CD4-positive, alpha-beta T cell treated with Interleukin-15 for 4 hours (primary cell): ENCODE data around the gene PDZD2.

ENCODE experiments used
- DNase-seq: peaks from one replicate; pipeline ENCODE4 v3.0.0-alpha.2; 2020; ENCODE audit warnings: low spot score

PDZD2 gene

DNA sequence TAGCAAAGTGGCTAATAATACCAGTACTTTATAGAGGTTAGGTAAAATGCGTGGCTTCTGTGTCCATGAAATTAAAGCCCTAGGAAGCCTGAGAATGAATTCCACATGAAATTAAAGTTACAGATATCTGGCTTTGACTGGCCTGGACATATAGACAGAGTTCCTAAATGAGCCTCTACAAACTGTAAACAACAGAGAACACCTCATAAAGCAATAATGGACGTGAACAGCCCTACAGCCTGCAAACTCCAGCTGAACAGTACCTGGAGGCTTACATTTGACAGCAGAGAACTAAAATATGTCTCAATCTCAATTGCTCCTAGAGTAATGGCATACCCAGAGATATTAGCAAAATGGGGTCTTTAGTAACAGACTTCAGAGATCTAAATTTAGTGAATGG is 506.4 kb downstream of the PDZD2 start:
- no peak for DNase-seq

- no peak for DNase-seq
These were observed 508.3 kb downstream of the PDZD2 start for GRCh38 chr5:32147236-32147635.

- DNase-seq = no peak
These were observed 509.0 kb downstream of the PDZD2 start for GRCh38 chr5:32147959-32148358.

GRCh38 chr5:32150366-32150765 is 511.4 kb downstream of the PDZD2 start:
- DNase-seq = no peak

DNA sequence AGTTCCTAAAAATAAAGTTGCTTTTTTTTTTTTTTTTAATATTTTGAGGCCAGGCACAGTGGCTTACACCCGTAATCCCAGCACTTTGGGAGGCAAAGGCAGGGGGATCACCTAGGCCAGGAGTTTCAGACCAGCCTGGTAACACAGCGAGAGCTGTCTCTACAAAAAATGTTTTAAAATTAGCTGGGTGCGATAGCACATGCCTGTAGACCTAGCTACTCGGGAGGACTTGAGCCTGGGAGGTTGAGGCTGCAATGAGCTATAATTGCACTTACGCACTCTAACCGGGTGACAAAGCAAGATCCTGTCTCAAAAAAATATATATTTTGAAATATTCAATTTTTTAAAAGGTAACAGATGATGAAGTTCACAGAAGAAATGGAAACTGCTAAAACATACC is 512.3 kb downstream of the PDZD2 start:
- DNase-seq = no peak

DNA sequence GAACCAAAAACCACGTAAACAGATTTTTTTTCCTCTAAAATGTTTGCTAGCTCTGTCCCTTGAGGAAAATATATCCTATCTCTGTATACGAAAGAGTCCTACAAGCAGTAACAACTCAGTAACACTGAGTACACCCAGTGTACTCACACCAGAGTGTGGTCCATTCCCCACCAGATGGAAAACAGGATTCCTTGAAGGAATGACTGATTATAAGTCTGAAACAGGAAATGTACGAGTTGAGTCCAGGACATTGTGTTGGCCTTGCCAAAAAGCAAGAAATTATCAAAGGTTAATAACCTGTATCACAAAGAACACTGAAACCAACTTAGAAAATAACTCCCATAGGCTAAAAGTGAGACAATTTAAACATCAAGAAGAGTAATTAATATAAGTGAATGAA is 514.8 kb downstream of the PDZD2 start:
- DNase-seq = no peak

DNA sequence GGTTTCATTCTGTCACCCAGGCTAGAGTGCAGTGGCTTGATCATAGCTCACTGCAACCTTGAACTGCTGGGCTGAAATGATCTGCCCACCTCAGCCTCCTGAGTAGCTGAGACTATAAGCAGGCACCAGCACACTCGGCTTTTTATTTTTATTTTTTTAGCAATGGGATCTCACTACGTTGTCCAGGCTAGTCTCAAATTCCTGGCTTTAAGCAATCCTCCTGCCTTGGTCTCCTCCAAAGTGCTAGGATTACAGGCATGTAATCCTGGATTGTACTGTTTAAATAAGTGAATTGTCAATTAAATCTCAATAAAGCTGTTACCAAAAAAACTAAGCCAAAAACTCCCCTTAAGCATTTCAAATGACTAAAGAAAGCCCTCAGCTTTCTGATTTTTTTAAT is 516.3 kb downstream of the PDZD2 start:
- DNase-seq = no peak

- no peak for DNase-seq
These were observed 517.7 kb downstream of the PDZD2 start for GRCh38 chr5:32156635-32157034.

GRCh38 chr5:32157078-32157477 is 518.1 kb downstream of the PDZD2 start:
- DNase-seq = no peak

- no peak for DNase-seq
These were observed 519.7 kb downstream of the PDZD2 start for GRCh38 chr5:32158679-32158975.

GRCh38 chr5:32159328-32160072 is 520.6 kb downstream of the PDZD2 start:
- no peak for DNase-seq

DNA sequence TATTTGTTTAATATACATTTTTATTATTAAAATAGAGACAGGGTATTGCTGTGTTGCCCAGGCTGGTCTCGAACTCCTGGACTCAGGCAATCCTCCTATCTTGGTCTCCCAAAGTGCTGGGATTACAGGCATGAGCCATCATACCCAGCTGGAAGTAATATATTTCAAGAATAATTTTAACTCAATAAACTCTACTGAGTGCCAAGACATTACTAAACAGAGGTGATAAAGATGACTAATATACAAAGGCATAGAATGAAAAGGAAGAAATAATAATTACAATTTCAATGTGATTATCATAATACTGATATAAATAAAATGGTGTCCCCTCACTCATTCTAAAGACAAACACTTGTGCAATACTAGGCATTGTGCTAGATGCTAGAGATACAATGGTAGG is 521.3 kb downstream of the PDZD2 start:
- no peak for DNase-seq
